Lower leg skin (tissue), 4 donors: ENCODE data around the gene GPR83. TPM values are rescaled to one million over a fixed set of nuclear protein-coding genes. Genes with fewer than 3 reads are reported as not detected.

ENCODE experiments used
- DNase-seq, 2 donors: peaks; one replicate each; pipeline ENCODE4 v3.0.0-alpha.2; 2019; ENCODE audit warnings: low spot score in 2 of 2
- H3K4me3 ChIP-seq: fragments of 200-600 bp; sonication (generic); 2 replicates; pipeline ENCODE4 v1.5.1; 2017; ENCODE audit warnings: mild to moderate bottlenecking, low read depth; ENCODE audit not compliant: poor library complexity, severe bottlenecking
- POLR2A ChIP-seq, 2 donors: fragments of 450-650 bp; IDR thresholded peaks; one replicate each; pipeline ENCODE4 v1.6.1; 2016 to 2017; ENCODE audit warnings: antibody characterized with exemption in 2 of 2, mild to moderate bottlenecking in 1 of 2, moderate library complexity in 1 of 2
- WGBS, 2 donors: methylation state at CpG; one replicate each; pipeline ENCODE4 v1.1.5; 2018; 5-methylcytosine and 5-hydroxymethylcytosine counted together
- intact Hi-C: fragments of 100-400 bp; cut with DNase I; formaldehyde crosslinking; loops from one replicate; pipeline ENCODE4 v1.15.0; 2023; ENCODE audit warnings: low total_unique reads
- total RNA-seq, 4 donors: library from RNA; depleted of rRNA; stranded (reverse); fragments of >200 nt; gene quantifications; one replicate each; pipeline ENCODE4 v1.1.0, GENCODE V29; 2016
- TF ChIP-seq, protein P1 (sequence below), 3 donors: fragments of 450-650 bp; IDR thresholded peaks; one replicate each; pipeline ENCODE4 v1.5.1; 2016; ENCODE audit warnings: antibody characterized with exemption in 3 of 3, mild to moderate bottlenecking in 3 of 3, moderate library complexity in 2 of 3

GPR83 gene
- total RNA-seq: under 1 TPM in 1 of 4 donors, not detected in 3; 0.29 TPM

- DNase-seq: no peak
- WGBS, 2 donors: 5% methylated on average over 38 to 48 of the region's 73 CpGs
- TF ChIP-seq, protein P1, sequence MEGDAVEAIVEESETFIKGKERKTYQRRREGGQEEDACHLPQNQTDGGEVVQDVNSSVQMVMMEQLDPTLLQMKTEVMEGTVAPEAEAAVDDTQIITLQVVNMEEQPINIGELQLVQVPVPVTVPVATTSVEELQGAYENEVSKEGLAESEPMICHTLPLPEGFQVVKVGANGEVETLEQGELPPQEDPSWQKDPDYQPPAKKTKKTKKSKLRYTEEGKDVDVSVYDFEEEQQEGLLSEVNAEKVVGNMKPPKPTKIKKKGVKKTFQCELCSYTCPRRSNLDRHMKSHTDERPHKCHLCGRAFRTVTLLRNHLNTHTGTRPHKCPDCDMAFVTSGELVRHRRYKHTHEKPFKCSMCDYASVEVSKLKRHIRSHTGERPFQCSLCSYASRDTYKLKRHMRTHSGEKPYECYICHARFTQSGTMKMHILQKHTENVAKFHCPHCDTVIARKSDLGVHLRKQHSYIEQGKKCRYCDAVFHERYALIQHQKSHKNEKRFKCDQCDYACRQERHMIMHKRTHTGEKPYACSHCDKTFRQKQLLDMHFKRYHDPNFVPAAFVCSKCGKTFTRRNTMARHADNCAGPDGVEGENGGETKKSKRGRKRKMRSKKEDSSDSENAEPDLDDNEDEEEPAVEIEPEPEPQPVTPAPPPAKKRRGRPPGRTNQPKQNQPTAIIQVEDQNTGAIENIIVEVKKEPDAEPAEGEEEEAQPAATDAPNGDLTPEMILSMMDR (IDR thresholded peaks at IDR 0.05): no peak
- no peak for TF ChIP-seq POLR2A (IDR thresholded peaks at IDR 0.05)
- no peak within 1 kb of the TSS for H3K4me3 ChIP-seq
- intact Hi-C loops: no loop called here
These were observed at the start of gene GPR83 for GRCh38 chr11:94400839-94401772. GPR83 (minus strand) TSS chr11:94401419; CDS start chr11:94401247, 172 bp downstream.

DNA sequence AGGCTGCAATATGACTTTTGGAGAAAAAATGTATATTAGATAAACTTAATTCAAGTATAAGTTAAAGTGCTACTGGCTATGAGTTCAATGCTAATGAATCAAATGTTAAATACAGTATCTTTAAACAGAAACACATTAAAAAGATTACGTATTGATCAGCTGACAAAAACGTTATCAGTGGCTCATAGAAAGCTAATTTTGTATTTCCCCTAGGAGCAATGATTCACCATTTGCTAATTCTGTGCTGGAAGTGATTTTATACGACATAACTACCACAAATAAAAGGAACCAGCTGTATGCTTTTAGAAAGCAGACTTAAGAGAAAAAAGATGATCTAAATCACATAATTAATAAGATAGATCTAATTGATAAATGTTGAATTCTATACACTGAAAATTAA is 48.8 kb upstream of the GPR83 start:
- no peak overlapping the region for H3K4me3 ChIP-seq
- DNase-seq: no peak
- intact Hi-C loops: no loop called here
- 41 to 46% methylated on average over 3 of the region's 3 CpGs for WGBS, 2 donors
- TF ChIP-seq, protein P1 (IDR thresholded peaks at IDR 0.05): no peak
- no peak for TF ChIP-seq POLR2A (IDR thresholded peaks at IDR 0.05)

GRCh38 chr11:94449437-94449836 is 48.2 kb upstream of the GPR83 start:
- TF ChIP-seq, protein P1 (IDR thresholded peaks at IDR 0.05): no peak
- no peak for TF ChIP-seq POLR2A (IDR thresholded peaks at IDR 0.05)
- H3K4me3 ChIP-seq: no peak overlapping the region
- 80 to 94% methylated on average over 2 of the region's 2 CpGs for WGBS, 2 donors
- intact Hi-C loops: no loop called here
- no peak for DNase-seq

DNA sequence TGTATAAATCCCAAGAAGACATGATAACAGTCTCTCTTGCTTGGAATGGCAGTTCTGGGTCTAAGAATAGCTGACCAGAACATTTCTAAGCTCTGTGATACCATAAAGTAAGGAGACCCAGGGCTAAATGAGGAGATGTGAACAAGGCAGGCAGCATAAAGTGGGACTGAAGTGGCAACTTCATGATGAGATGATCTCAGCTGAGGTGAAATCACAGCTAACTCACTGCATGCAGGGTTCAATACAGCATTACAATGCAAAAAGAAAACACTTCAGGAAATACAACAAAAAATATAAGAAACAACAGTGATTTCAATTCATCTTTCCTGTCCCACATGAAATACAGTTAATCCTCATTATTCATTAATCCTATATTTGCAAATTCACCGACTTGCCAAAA is 47.8 kb upstream of the GPR83 start:
- 96 to 100% methylated on average over 1 of the region's 1 CpG for WGBS, 2 donors
- no peak overlapping the region for H3K4me3 ChIP-seq
- no peak for TF ChIP-seq POLR2A (IDR thresholded peaks at IDR 0.05)
- TF ChIP-seq, protein P1 (IDR thresholded peaks at IDR 0.05): no peak
- intact Hi-C loops: no loop called here
- DNase-seq: no peak

DNA sequence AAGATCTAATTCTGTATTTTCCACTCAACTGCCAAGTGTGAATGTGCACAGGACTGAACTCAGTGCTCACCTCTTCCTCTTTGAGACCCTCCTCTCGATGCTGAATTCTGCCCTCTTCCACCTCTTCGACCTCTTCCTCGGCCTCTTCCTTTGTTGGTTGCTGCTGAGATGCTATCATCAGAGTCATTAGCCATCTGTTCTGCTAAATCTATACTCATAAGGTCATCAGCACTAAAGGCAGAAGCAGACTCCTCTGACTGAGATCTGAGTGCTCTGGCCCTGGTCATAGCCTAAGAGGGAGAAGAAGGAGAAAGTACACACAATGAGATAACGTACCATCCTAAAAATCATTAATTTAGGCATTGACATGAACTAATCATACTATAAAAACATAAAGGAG is 45.9 kb upstream of the GPR83 start:
- H3K4me3 ChIP-seq: no peak overlapping the region
- TF ChIP-seq, protein P1 (IDR thresholded peaks at IDR 0.05): no peak
- TF ChIP-seq POLR2A (IDR thresholded peaks at IDR 0.05): no peak
- WGBS, 2 donors: 94% methylated on average over 4 of the region's 4 CpGs
- no peak for DNase-seq
- intact Hi-C loops: no loop called here
